ENCODE results near the gene CCIN. TPM values are rescaled to one million over a fixed set of nuclear protein-coding genes. Genes with fewer than 3 reads are reported as not detected.
A peak's percentile ranks its signal among the peaks of the same experiment; 100 is the strongest.

CCIN gene
- total RNA-seq, 1 experiment from 2014 or later: not detected

GRCh38 chr9:36190388-36191289, 21.5 kb downstream of the CCIN start, which contains the start of gene CLTA:
CLTA (plus strand) TSS chr9:36190921; CDS start chr9:36191057, 136 bp downstream.
- POLR2A ChIA-PET (ENCODE audit: unreplicated experiment): interaction anchor here (0.6 to 0.7 kb wide), 6 partner anchors 15 to 1969 kb away, joined by 3 to 7 read pairs (median 4); partner anchors contain the start of gene GNE

GRCh38 chr9:36191290-36191645, 22.1 kb downstream of the CCIN start:
- Histone ChIP-seq H3K79me2 (ENCODE audit: low read depth) (peaks cover 51% of the 10 kb centered on the region), H4K20me1 (ENCODE audit: insufficient read depth) (peaks cover 37% of the 10 kb centered on the region), H3K27me3 (ENCODE audit: insufficient read depth, low read depth) (no peaks in the 10 kb centered on the region), H3K27ac (peak overlapping the region; percentile 47; the same call in 1 of the 2 replicates), H3K4me1 (replicated peaks; ENCODE audit: insufficient read depth) (peaks cover 30% of the 10 kb centered on the region), H3K4me3 (peak overlapping the region; percentile 91), H3K36me3 (ENCODE audit: low read depth) (peaks cover 4% of the 10 kb centered on the region; the same call in 1 of the 2 replicates), H3K9me2 (ENCODE audit: insufficient read depth) (no peaks in the 10 kb centered on the region), H3F3A (ENCODE audit: insufficient read depth, low read depth) (peaks cover 10% of the 10 kb centered on the region; the same call in 1 of the 2 replicates), H3K4me2 (peak overlapping the region; percentile 96), H3K9me3 (ENCODE audit: insufficient read depth, low read depth) (no peaks in the 10 kb centered on the region), H2AFZ (peak overlapping the region; percentile 82)
- TF ChIP-seq CTCF (conservative IDR thresholded peaks at IDR 0.05): no peak
- no peak for TF ChIP-seq EZH2 (IDR thresholded peaks at IDR 0.05; ENCODE audit: low read depth)
- TSS peak; percentile 39 for BruUV-seq (replicated peaks)
- ChIA-PET POLR2A (ENCODE audit: unreplicated experiment) (interaction anchor here (0.7 kb wide), 1 partner anchor 14 kb away, joined by 4 read pairs; no protein-coding TSS in a partner anchor), CTCF (interaction anchor here (1.0 kb wide), 1 partner anchor 47 kb away, joined by 3 read pairs; no protein-coding TSS in a partner anchor)
- intact Hi-C loops (cut with micrococcal nuclease; ENCODE audit: unreplicated experiment): loop anchor here (2.0 to 10.0 kb wide), 2 partner anchors 88 to 166 kb away; no protein-coding TSS in a partner anchor
- no peak for DNase-seq

More at GRCh38 chr9:36190388-36191289, 21.5 kb downstream of the CCIN start, which contains the start of gene CLTA:
- Histone ChIP-seq H3K9me2 (ENCODE audit: insufficient read depth) (no peaks in the 10 kb centered on the region), H4K20me1 (ENCODE audit: insufficient read depth) (peaks cover 37% of the 10 kb centered on the region), H3K4me2 (peak within 1 kb of the TSS; percentile 96), H3F3A (ENCODE audit: insufficient read depth, low read depth) (peaks cover 10% of the 10 kb centered on the region; the same call in 1 of the 2 replicates), H3K27ac (peak within 1 kb of the TSS; percentile 74), H3K79me2 (ENCODE audit: low read depth) (peaks cover 47% of the 10 kb centered on the region), H3K27me3 (ENCODE audit: insufficient read depth, low read depth) (no peaks in the 10 kb centered on the region), H3K4me1 (replicated peaks; ENCODE audit: insufficient read depth) (peaks cover 30% of the 10 kb centered on the region), H3K4me3 (peak within 1 kb of the TSS; percentile 91), H2AFZ (peak within 1 kb of the TSS; percentile 82), H3K36me3 (ENCODE audit: low read depth) (peaks cover 4% of the 10 kb centered on the region; the same call in 1 of the 2 replicates), H3K9me3 (ENCODE audit: insufficient read depth, low read depth) (no peaks in the 10 kb centered on the region)
- no TSS peak for BruUV-seq (replicated peaks)
- peak; percentile 93 to 94 for DNase-seq
- TF ChIP-seq CTCF (conservative IDR thresholded peaks at IDR 0.05): peak; percentile 50; the same call in 1 of the 2 replicates
- no peak for TF ChIP-seq EZH2 (IDR thresholded peaks at IDR 0.05; ENCODE audit: low read depth)
- intact Hi-C loops (cut with micrococcal nuclease; ENCODE audit: unreplicated experiment): loop anchor here (2.0 to 10.0 kb wide), 2 partner anchors 88 to 166 kb away; no protein-coding TSS in a partner anchor
- CTCF ChIA-PET: interaction anchor here (1.0 kb wide), 1 partner anchor 46 kb away, joined by 3 read pairs; no protein-coding TSS in a partner anchor

GRCh38 chr9:36191686-36192085, 22.5 kb downstream of the CCIN start:
- peaks cover 54% of the 10 kb centered on the region for H3K79me2 ChIP-seq (ENCODE audit: low read depth)

More at GRCh38 chr9:36191686-36192085, 22.5 kb downstream of the CCIN start:
- Histone ChIP-seq H3K36me3 (ENCODE audit: low read depth) (peaks cover 4% of the 10 kb centered on the region; the same call in 1 of the 2 replicates), H3K27me3 (ENCODE audit: insufficient read depth, low read depth) (no peaks in the 10 kb centered on the region), H3K4me3 (peak overlapping the region; percentile 91), H3K4me1 (replicated peaks; ENCODE audit: insufficient read depth) (peaks cover 30% of the 10 kb centered on the region), H4K20me1 (ENCODE audit: insufficient read depth) (peaks cover 37% of the 10 kb centered on the region), H3K9me2 (ENCODE audit: insufficient read depth) (no peaks in the 10 kb centered on the region), H3K4me2 (peak overlapping the region; percentile 96), H3K27ac (no peak overlapping the region), H3K9me3 (ENCODE audit: insufficient read depth, low read depth) (no peaks in the 10 kb centered on the region), H2AFZ (peak overlapping the region; percentile 82; the same call in 1 of the 2 replicates), H3F3A (ENCODE audit: insufficient read depth, low read depth) (peaks cover 10% of the 10 kb centered on the region; the same call in 1 of the 2 replicates)
- no TSS peak for BruUV-seq (replicated peaks)
- ChIA-PET CTCF (no interaction called here), POLR2A (ENCODE audit: unreplicated experiment) (interaction anchor here (0.6 kb wide), 1 partner anchor 201 kb away, joined by 3 read pairs; no protein-coding TSS in a partner anchor)
- no peak for DNase-seq
- TF ChIP-seq EZH2 (IDR thresholded peaks at IDR 0.05; ENCODE audit: low read depth) (no peak), CTCF (conservative IDR thresholded peaks at IDR 0.05) (no peak)
- intact Hi-C loops (cut with micrococcal nuclease; ENCODE audit: unreplicated experiment): loop anchor here (2.0 to 10.0 kb wide), 2 partner anchors 89 to 167 kb away; no protein-coding TSS in a partner anchor

Measured in PC-9 (cell line).